Ovary (tissue), 9 donors: ENCODE results near the gene WFIKKN1. TPM values are rescaled to one million over a fixed set of nuclear protein-coding genes. Genes with fewer than 3 reads are reported as not detected.

Source experiments
- DNase-seq, 5 donors: peaks; one replicate each; pipeline ENCODE4 v3.0.0-alpha.2; 2019 to 2020
- H3K27ac ChIP-seq, 2 donors: fragments of 200-600 bp; one replicate each; pipeline versions ENCODE4 v1.5.1 to v1.8.0; 2019 to 2022
- H3K27me3 ChIP-seq: fragments of 200-600 bp; one replicate; pipeline ENCODE4 v1.8.0; 2022
- H3K36me3 ChIP-seq: fragments of 200-600 bp; sonication (generic); one replicate; pipeline ENCODE4 v1.5.1; 2019
- H3K4me1 ChIP-seq: one replicate; pipeline ENCODE4 v1.8.1; 2013; ENCODE audit warnings: mild to moderate bottlenecking, moderate library complexity; ENCODE audit not compliant: insufficient read depth
- H3K4me3 ChIP-seq: fragments of 200-600 bp; sonication (generic); one replicate; pipeline ENCODE4 v1.5.1; 2017
- H3K9me3 ChIP-seq, 2 donors: fragments of 200-600 bp in 1 of 2; sonication (generic) in 1 of 2; one replicate each; pipeline versions ENCODE4 v1.5.1 to v1.8.1; 2013 to 2019; ENCODE audit warnings: mild to moderate bottlenecking in 1 of 2, moderate library complexity in 1 of 2
- CTCF ChIP-seq, 3 donors: fragments of 450-650 bp in 2 of 3; fragments of 200-600 bp in 1 of 3; IDR thresholded peaks; one replicate each; pipeline versions ENCODE4 v1.5.1 to v1.8.0; 2016 to 2022; ENCODE audit warnings: antibody characterized with exemption in 3 of 3, mild to moderate bottlenecking in 1 of 3
- EP300 ChIP-seq: sonication (generic); formaldehyde crosslinking; IDR thresholded peaks from one replicate; pipeline ENCODE4 v1.6.1; 2017; ENCODE audit warnings: antibody characterized with exemption
- POLR2A ChIP-seq: fragments of 450-650 bp; IDR thresholded peaks from one replicate; pipeline ENCODE4 v1.6.1; 2017; ENCODE audit warnings: antibody characterized with exemption, mild to moderate bottlenecking, moderate library complexity
- WGBS, 3 donors: extraction: QIAGEN DNeasy Blood & Tissue Kit in 1 of 3; methylation state at CpG; one replicate each; pipeline versions ENCODE4 v1.1.5 to v1.1.7; 2013 to 2017; 5-methylcytosine and 5-hydroxymethylcytosine counted together
- intact Hi-C, 4 donors: fragments of 100-400 bp; cut with DNase I; formaldehyde crosslinking; loops; one replicate each; pipeline versions ENCODE4 v1.11.0 to v1.15.1; 2022 to 2023
- polyA plus RNA-seq, 2 donors: library from polyadenylated mRNA; stranded (reverse); fragments of 200-250 nt in 1 of 2; fragments of 350-450 nt in 1 of 2; fragmentation: Illumina TruSeq in 1 of 2; extraction: RNeasy Lipid Tissue Mini Kit (QIAGEN cat#74804) in 1 of 2; gene quantifications; one replicate each; pipeline ENCODE4 v1.2.3, GENCODE V29; 2013 to 2014
- total RNA-seq, 7 donors: library from RNA; depleted of rRNA in 2 of 7; stranded (reverse); fragments of >200 nt in 2 of 7; fragmentation: NEBNext Ultra II Directional in 3 of 7; extraction: Animal tissue kit (Norgen Biotek cat#: 25700) in 3 of 7; gene quantifications; one replicate each; pipeline versions ENCODE4 v1.1.0 to v1.2.4, GENCODE V29; 2016 to 2023
- donor health status: DM: no; HTN: no; CAD: no; lungs with moderate emphysema.
- donor health status: DM: no; HTN: no; CAD: no.
- donor health status: Bipolar disorder and iron deficiency.
- donor health status: DM: yes; HTN: yes; CAD: no.
- donor health status: DM: no; HTN: no; CAD: no.
- donor health status: DM: yes; HTN: yes; CAD: no.

The WFIKKN1 gene
- total and polyA plus RNA-seq, 9 donors: 0.10 to 2.6 (median 1.1) TPM

GRCh38 chr16:583815-584591 lies 46.8 kb upstream of the WFIKKN1 start:
- TF ChIP-seq CTCF (IDR thresholded peaks at IDR 0.05) (no peak), EP300 (no peak), POLR2A (no peak)
- no peak overlapping the region for H3K27ac ChIP-seq
- no peaks in the 10 kb centered on the region for H3K36me3 ChIP-seq
- no peaks in the 10 kb centered on the region for H3K9me3 ChIP-seq
- intact Hi-C loops: loop anchor here in 2 of 4 donors (5.0 kb wide), 2 partner anchors 58 to 78 kb away; partner anchors contain the start of gene MCRIP2 (in 1 of the 2)
- DNase-seq: peak in 4 of 5 donors; percentile 30 to 56 (median 36)
- H3K4me1 ChIP-seq: peaks cover 6% of the 10 kb centered on the region
- H3K27me3 ChIP-seq: no peaks in the 10 kb centered on the region
- H3K4me3 ChIP-seq: no peak overlapping the region
- 20 to 44% (median 42%) methylated on average over 31 to 38 of the region's 38 CpGs for WGBS, 3 donors

GRCh38 chr16:585351-585750 lies 45.4 kb upstream of the WFIKKN1 start:
- intact Hi-C loops: loop anchor here in 1 of 4 donors (5.0 kb wide), 1 partner anchor 72 kb away; no protein-coding TSS in a partner anchor
- WGBS, 3 donors: 6 to 17% (median 15%) methylated on average over 9 to 10 of the region's 10 CpGs

GRCh38 chr16:586047-586644 lies 44.6 kb upstream of the WFIKKN1 start:
- 18 to 26% (median 23%) methylated on average over 16 of the region's 16 CpGs for whole genome bisulfite sequencing, 3 donors
- DNase-seq: peak in 2 of 5 donors; percentile 31 to 42

More at GRCh38 chr16:585351-585750, 45.4 kb upstream of the WFIKKN1 start:
- no peaks in the 10 kb centered on the region for H3K9me3 ChIP-seq
- H3K27ac ChIP-seq: no peak overlapping the region
- peak in 4 of 5 donors; percentile 30 to 48 (median 38) for DNase-seq
- no peak for TF ChIP-seq EP300
- H3K4me3 ChIP-seq: no peak overlapping the region
- peaks cover 6% of the 10 kb centered on the region for H3K4me1 ChIP-seq
- no peaks in the 10 kb centered on the region for H3K27me3 ChIP-seq
- no peaks in the 10 kb centered on the region for H3K36me3 ChIP-seq

GRCh38 chr16:586645-587590 lies 43.9 kb upstream of the WFIKKN1 start:
- Histone ChIP-seq H3K27me3 (no peaks in the 10 kb centered on the region), H3K4me1 (peaks cover 13% of the 10 kb centered on the region), H3K36me3 (no peaks in the 10 kb centered on the region), H3K27ac (no peak overlapping the region), H3K4me3 (no peak overlapping the region), H3K9me3 (no peaks in the 10 kb centered on the region)
- TF ChIP-seq CTCF (IDR thresholded peaks at IDR 0.05) (no peak), EP300 (no peak), POLR2A (no peak)
- WGBS, 3 donors: 41 to 54% (median 52%) methylated on average over 14 of the region's 14 CpGs
- intact Hi-C loops: loop anchor here in 1 of 4 donors (5.0 kb wide), 1 partner anchor 70 kb away; no protein-coding TSS in a partner anchor
- DNase-seq: peak in 3 of 5 donors; percentile 59 to 69 (median 65)

More at GRCh38 chr16:586047-586644, 44.6 kb upstream of the WFIKKN1 start:
- Histone ChIP-seq H3K36me3 (no peaks in the 10 kb centered on the region), H3K4me3 (no peak overlapping the region), H3K9me3 (no peaks in the 10 kb centered on the region), H3K27ac (no peak overlapping the region), H3K27me3 (no peaks in the 10 kb centered on the region), H3K4me1 (peaks cover 12% of the 10 kb centered on the region)
- TF ChIP-seq EP300: no peak
- TF ChIP-seq CTCF (IDR thresholded peaks at IDR 0.05): no peak
- TF ChIP-seq POLR2A: no peak
- intact Hi-C loops: loop anchor here in 1 of 4 donors (5.0 kb wide), 1 partner anchor 71 kb away; no protein-coding TSS in a partner anchor
